Right ventricle myocardium superior (tissue), 1 donor: Measurements from ENCODE around the gene ATXN7. TPM values are rescaled to one million over a fixed set of nuclear protein-coding genes. Genes with fewer than 3 reads are reported as not detected.

Source experiments
- ATAC-seq: fragments of 200-7000 bp; cut with Tn5 transposase; one replicate; pipeline ENCODE4 v1.9.1; 2020; ENCODE audit warnings: mild to moderate bottlenecking; ENCODE audit not compliant: poor library complexity
- DNase-seq: peaks from one replicate; pipeline ENCODE4 v3.0.0-alpha.2; 2020
- intact Hi-C: fragments of 100-400 bp; cut with DNase I; formaldehyde crosslinking; loops from one replicate; pipeline ENCODE4 v1.11.2; 2022
- total RNA-seq: library from RNA; stranded (reverse); fragmentation: NEBNext Ultra II Directional; extraction: Animal tissue kit (Norgen Biotek cat#: 25700); gene quantifications from one replicate; pipeline ENCODE4 v1.2.1, GENCODE V29; 2021
- donor health status: DM: no; HTN: yes; CAD: no; lungs with severe emphysema.

Gene ATXN7
- total RNA-seq, 1 donor from 2014 or later, result 13.5 TPM

DNA sequence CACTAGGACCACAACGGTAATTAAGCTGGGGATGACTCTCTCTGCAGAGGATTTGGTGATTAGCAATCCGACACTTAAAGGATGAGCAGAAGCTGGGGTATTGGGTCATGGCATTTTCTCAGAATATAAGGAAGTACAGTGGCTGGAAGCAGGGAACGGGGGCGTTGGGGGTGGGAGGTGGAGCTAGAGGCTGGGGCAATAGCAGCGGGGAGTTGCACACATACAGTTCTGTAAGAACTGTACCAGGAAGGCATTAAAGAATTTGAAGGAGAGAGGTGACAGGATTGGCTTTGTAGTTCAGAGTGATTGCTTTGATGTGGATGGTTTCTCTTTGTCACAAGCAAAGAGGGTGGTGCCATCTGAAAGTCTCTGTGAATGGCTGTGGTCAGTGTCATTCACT is 131.4 kb downstream of the ATXN7 start:
- no peak for DNase-seq
- no peak for ATAC-seq
- intact Hi-C loops, result no loop called here

DNA sequence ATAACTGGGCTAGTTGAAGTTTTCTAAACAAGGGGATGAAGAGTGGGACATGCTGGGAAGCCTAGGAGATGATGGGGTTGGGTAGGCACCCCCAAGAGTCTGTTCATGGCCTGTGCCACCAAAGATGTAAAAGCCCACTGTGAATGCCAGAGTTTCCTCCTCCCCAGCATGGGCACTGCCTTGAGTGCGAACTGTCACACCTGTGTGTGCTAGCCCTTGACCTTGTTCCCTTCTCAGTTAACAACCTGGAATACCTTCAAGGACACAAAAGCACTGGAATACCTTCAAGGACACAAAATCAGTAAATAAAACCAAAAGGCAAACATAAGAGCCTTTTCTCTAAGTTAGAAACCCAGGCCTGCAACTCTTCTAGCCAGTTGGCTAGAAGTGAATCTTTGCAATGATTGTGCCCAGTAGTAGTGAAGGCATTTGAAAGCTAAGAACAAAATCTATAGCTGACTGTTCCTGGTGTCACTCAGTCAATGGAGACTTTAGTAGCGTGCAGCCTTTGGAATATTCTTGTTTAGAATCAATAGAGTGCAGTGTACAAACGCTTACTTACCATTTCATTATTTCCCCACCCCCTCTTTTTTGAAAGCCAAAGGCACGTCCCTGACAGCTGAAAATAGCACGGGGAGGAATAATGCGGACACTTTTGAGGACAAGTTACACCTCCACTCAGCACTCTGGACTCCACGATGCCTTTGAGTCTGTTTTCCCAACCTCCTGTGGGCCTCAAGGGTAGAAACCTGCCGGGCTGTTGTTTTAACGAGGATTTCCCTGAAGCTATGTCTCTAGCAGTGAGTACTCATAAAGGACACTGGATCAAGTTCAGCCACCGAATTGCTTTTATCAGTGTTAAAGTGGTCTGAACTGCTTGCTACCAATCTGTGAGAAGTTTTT is 135.4 kb downstream of the ATXN7 start:
- peak; percentile 77 for ATAC-seq
- intact Hi-C loops, result no loop called here
- no peak for DNase-seq

DNA sequence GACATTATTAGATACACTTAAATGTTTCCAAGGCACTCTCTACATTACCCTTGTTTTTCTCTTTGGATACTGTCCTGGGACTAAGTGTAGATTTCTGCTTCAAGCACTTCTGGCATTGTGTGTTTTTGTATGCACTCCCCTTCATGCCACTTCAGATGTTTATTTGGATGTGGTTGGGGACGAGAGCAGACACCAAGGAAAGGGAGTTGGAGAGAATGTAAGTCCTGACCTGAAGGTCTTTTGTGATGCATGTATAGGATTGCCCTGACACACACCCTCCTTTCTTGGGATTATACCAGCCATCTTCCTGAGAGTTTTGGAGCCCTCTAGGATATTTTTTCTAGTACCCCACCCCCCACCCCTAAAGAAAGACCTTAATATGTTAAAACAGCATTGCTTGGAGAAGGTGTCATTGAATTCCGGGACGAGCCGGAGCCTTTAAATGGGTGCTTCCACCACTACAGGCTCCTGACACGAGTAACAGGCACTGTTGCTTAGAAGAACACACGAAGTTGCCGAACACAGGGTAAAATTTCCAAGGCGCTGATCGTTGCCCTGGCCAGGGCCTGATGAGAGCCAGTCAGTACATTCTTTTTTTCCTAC is 136.9 kb downstream of the ATXN7 start:
- ATAC-seq, result peak; percentile 28

DNA sequence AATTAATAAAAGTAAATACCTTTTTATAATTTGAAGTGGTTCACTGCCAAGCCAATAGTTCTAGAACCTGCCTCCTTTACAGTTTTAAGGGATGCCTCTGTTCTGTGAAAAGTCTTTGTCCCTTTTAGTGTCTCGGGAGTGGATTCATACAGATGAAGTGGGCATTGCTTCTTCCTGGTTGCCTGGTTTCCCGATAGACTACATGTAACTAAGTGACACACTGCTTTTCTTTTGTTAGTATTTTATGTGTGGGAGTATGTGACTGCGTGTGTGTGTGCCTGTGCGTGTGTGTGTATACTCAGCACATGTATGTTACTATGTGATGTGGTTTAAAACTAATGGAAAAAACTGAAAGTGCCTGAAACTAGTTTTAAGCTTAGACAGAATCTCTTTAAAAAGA is 138.6 kb downstream of the ATXN7 start:
- no peak for ATAC-seq
- no peak for DNase-seq
- intact Hi-C loops, result no loop called here

More for the DNA sequence above, 136.9 kb downstream of the ATXN7 start:
- no peak for DNase-seq
- intact Hi-C loops, result no loop called here

DNA sequence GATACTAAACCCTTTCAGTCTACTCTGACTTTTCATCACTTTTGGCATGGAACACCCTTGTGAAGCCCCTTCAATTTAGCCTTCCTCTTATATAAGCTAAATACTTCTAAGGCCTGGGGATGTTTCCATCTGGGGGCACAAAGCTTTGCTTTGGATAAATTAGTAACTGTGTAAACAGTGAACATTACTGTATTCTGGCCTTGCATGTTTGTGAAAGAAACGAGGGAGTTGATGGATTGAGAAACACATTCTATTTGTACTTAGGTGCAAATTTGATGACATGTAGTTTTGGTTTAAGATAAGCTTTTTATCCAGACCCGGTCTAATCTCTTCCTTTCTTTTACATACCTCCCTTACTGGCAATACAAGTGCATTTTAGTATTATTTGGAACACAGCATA is 139.9 kb downstream of the ATXN7 start:
- no peak for ATAC-seq

DNA sequence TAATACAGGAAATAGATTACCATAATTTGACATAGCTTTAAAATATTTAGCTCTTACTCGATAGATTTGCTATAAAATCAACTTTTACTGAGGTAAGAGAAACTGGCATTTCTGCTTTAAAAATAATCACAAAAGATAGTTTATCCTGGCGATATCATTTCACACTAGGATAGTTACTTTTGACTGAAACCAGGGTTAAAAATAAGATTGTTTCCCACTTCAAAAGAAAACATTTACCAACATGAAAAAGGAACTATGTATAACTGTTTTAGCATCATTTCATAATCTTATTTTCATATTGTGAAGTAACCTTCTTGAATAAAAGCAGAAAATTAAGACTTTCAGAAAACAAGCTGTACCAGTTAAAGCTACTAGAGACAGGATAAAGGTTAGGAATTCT is 144.3 kb downstream of the ATXN7 start:
- intact Hi-C loops, result no loop called here
- ATAC-seq (no peak), DNase-seq (no peak)

More for the DNA sequence above, 139.9 kb downstream of the ATXN7 start:
- no peak for DNase-seq
- intact Hi-C loops, result no loop called here

DNA sequence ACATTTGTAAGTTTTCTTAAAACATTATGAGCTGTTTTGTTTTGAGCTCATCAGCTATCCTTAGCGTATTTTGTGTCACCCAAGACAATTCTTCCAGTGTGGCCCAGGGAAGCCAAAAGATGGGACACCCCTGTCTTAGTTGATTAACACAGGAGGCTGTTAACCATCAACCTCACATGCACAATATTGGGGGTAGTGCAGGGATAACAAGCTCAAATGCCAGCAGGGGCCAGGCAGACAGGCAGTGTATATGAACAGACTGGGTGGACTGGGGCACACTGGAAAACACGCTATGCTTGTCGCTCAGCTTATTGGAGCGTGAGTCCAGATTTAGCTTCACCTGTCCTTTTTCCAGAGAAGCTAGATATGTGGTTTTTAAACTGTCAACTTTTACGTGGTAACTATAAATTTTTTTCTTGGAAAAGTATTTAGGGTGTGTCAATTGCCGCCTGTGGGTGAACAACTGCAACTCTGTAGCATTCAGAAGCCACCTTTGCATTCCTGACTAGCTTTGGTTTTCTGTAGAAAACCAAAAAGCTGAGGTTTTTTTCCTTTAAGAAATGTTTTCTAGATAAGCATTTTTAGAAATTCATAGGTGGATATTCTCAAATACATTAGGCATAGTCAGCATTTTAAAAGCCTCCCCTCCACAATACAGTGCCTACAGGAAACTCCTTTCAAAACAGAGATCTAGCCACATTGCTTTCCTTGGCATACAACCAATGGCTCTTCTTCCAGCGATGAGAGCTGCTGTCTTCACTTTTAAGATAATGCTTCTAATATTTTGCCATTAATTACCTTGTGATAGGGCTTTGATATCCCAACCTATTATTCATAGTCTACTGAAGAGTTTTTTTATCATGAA is 145.1 kb downstream of the ATXN7 start:
- ATAC-seq (no peak), DNase-seq (no peak)
- intact Hi-C loops, result no loop called here

DNA sequence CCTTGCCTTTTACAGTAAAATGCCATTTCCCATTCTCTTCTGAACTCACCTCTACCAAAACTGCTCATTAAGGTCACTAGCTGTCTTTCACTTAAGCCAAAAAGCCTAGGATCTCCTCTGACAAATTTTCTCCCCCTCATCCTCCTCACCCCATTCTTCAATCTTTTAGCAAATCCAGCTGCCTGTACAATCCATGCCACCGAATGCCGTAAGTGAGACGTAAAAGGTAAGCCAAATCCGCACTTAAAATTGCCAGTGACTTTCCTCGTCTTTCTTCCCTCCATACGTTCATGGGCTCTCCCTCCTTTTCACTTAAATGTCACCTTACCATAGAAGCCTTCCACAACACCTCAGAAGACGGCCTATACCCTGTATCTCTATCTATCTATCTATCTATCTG is 145.9 kb downstream of the ATXN7 start:
- ATAC-seq (no peak), DNase-seq (no peak)
- intact Hi-C loops, result no loop called here

DNA sequence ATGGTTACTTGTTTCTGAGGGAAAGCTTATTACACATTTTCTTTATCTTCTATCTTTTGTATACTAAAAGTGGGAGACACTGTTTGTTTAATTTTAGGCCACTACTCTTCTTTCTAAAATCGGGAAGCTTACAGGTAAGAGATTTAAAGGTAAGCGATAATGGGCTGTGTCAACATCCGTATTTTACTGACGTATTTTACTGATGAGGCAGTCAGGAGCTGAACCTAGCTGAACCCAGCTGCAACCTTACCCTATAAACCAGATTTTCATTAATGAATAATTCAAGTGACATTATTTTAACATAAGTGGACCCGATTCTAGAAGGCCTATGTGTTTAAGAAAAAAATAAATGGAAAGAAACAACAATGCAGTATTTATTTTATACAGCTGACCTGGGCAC is 146.5 kb downstream of the ATXN7 start:
- ATAC-seq (no peak), DNase-seq (no peak)
- intact Hi-C loops, result no loop called here

DNA sequence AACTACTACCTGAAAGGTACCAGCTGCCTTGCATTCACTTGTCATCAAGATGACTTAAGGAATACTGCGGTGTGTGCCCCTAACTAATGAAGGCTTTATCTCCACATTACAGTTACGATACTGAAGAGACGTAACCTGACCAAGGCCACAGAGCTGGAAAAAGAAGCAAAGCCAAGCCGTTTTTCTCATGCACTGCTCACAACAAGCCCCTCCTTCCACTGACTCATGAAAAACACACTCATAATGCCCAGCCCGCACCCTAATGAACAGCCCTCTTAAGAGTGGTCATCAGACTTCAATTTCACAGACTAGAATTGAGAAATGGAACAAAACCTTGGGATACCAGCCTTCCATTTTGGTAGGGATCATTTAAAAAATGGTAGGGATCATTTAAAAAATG is 148.0 kb downstream of the ATXN7 start:
- intact Hi-C loops, result no loop called here
- ATAC-seq (no peak), DNase-seq (no peak)

DNA sequence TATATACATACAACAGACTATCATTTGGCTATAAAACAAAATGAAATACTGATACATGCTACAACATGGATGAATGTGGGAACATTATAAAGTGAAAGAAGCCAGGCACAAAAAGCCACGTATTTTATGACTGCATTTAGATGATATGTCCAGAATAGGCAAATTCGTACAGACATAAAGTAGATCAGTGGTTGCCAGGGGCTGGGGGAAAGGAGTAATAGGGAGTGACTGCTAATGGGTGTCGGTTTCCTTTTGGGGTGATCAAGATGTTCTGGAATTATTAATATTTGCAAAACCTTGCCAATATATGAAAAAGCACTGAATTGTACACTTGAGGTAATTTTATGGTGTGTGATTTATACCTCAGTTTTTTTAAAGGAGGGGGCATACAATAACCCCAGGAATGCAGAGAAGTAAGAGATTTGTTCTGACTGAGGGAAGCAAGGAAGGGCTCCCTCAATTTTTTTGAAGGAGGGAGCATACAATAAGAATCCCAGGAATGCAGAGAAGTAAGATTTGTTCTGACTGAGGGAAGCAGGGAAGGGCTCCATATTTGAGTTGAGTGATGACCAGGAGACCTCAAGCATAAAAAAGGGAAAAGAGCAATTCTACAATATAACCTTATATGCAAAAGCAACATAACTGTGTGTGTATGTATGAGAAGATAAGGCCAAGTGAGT is 153.4 kb downstream of the ATXN7 start:
- intact Hi-C loops, result no loop called here

DNA sequence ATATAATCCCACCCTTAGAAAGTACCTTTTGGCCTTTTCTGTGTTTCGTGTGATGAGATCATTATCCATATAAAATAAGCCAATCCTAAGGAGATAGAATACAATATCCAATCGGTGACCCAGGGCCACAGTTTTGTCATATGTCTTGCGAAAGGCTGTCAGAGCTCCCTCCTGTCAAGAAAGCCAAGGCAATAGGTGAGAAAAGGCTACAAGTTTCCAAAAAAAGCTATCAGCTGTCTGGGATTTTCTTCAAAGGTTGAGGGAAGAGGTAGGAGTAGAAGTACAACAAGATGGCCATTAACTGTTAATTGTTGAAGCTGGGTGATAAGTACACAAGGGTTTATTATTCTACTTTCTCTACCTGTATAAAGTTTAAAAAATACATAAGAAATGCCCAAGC is 155.6 kb downstream of the ATXN7 start:
- intact Hi-C loops, result no loop called here
- ATAC-seq, result no peak

More for the DNA sequence above, 153.4 kb downstream of the ATXN7 start:
- no peak for DNase-seq
- no peak for ATAC-seq

DNA sequence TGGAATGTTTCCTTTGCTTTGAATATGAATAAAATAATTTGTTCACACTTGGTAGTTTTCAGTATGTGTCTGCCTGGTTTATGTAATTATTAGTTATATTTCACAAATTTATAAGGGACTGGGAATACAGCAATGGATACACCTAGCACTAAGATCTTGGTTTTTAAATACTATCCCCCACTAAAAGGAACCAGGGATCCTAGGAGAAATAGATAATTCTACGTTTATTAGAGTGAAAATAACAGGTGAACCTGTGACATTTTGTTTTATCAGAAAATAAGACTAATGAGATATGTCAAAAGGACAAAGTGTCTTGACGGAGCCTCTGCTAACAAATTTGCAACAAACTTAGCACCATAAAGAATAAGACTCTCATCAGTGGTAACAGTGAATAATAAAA is 156.2 kb downstream of the ATXN7 start:
- DNase-seq (no peak), ATAC-seq (no peak)
- intact Hi-C loops, result no loop called here

More for the DNA sequence above, 155.6 kb downstream of the ATXN7 start:
- no peak for DNase-seq

DNA sequence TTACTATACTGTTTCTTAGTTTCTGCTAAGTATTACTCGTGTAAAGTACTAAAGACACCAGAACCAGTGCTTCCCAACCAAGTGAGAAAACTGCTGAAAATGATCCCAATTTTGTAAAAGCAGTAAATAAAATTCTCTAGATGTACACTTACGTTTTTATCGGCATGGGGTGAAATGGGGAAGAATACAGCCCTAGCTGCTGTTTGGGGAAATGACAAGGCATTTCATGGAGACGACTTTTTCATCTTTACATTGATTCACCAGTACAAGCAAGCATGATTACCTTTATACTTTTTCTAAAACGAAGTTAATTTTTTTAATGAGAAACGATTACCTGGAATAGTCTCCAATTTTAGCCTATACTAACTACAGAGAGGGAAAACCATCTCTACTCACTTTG is 158.3 kb downstream of the ATXN7 start:
- ATAC-seq (no peak), DNase-seq (no peak)
- intact Hi-C loops, result no loop called here

DNA sequence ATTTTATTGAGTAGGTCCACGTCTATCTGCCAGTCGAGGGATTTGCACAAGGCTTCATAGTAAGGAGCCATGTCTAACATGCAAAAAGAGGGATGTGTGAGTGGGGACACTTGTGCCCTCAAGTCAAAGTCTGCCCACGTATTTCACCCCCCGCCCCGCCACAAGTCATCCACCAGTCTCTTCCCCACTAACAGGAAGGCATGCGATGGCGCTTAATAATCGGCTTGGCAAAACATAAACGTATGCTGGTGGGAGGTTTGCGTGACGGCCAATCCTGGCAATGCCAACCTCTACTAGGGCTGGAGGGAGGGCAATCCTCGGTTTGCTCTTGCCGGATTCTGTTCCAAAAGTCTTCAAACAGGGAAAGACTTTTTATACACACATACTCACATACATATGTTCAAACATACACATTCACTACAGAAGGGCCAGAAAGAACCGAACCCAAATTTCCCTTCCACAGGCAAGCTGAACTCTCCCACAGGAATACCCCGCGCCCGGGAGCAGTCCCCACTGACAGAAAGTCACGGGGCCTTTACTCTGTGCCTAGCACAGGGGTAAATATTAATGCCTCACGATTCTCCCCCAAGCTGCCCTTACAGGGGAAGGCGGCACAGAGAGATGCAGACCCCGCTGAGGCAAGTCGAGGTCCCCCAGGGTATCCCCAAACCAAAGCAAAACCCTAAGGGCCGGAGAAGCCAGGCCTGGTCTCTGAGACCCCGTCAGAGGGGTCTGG is 159.0 kb downstream of the ATXN7 start:
- DNase-seq, result no peak
- intact Hi-C loops, result no loop called here
- ATAC-seq, result peak; percentile 8

DNA sequence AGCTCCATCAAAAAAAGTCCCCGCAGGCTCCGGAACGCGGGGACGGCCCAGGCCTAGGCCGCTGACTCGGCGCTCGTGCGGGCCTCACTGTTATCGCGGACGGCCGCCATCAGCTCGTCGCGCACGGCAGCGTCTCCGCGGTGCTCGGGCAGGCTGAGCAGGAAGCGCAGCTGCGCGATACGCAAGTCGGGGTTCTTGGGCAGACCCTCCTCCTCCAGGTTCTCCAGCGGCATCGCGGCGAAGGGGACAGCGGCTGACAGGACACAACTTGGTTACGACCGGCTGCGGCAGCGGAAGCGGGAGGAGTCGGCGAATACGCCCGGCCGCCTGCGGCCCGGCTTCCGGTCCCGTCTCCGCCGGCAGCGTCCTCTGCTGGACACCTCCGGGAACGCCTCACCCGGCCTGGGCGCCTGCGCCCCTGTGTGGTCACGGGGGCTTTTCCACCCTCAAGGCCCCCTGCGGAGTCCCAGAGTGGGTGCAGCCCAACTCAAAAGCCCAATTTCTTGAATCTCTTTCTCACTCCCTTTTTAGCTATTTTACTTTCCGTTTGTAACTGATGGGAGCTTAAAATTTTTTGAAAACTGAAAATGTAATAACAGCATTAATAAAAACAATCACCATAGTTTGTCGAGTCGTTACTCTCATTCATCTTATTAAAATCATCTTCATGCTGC is 159.7 kb downstream of the ATXN7 start, which contains the start of gene PSMD6:
PSMD6 (minus strand) TSS at position 308 of the 674 bp plus-strand sequence; CDS start at position 233, 75 bp downstream.
- intact Hi-C loops, result no loop called here
- DNase-seq, result peak; percentile 93
- peak; percentile 99 for ATAC-seq

DNA sequence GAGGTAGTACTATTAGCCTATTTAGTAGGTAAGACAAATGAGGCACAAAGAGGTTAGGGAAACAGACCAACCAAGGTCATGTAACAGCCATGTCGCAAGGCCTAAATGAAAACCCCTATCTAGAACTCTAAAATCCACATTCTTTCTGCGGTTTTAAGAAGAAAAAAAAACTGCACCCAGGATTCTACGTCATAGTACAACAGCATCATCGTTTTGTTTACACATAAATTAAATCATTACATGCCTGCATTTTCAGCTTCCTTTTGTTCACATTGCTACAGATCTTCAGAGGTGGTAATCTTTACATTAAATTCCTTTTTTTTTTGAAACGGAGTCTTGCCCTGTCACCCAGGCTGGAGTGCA is 160.2 kb downstream of the ATXN7 start:
- DNase-seq, result no peak
- ATAC-seq, result no peak
- intact Hi-C loops, result no loop called here

DNA sequence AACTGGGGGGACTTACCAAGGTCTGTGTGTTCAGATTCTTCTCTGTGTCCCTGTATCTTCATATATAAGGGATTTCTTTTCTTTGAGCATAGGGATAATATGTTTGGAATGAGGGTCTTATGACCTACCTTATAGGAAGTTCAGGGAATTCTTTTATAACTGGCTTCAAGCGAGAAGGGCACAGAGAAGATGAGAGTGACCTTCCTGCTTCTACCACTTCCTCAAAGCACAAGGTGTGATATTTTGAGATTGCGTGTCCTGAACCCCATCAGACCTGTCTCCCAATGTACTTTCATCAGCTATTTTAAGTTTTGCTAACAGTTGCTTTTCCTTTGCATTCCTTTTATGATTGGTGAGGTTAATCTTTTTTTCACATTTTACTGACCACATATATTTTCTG is 162.7 kb downstream of the ATXN7 start:
- ATAC-seq, result no peak
- DNase-seq, result no peak
- intact Hi-C loops, result no loop called here
